Upper lobe of left lung (tissue), 6 donors: ENCODE measurements around the gene RAB13. TPM values are rescaled to one million over a fixed set of nuclear protein-coding genes. Genes with fewer than 3 reads are reported as not detected.
"Not testable (repeated sequence)": the region's sequence is repeated elsewhere in the genome, so short reads cannot be mapped to it uniquely, and the experiment has no call there.

Source experiments
- ATAC-seq, 2 donors: fragments of 200-7000 bp; cut with Tn5 transposase; one replicate each; pipeline ENCODE4 v1.9.1; 2022; ENCODE audit warnings: mild to moderate bottlenecking in 2 of 2, moderate library complexity in 2 of 2; ENCODE audit not compliant: low FRiP score in 2 of 2
- DNase-seq, 2 donors: peaks; one replicate each; pipeline ENCODE4 v3.0.0-alpha.2; 2019 to 2020
- H3K27ac ChIP-seq, 4 donors: fragments of 200-600 bp; sonication (generic); one replicate each; pipeline ENCODE4 v1.5.1; 2016 to 2019
- H3K27me3 ChIP-seq, 4 donors: fragments of 200-600 bp; sonication (generic); one replicate each; pipeline ENCODE4 v1.5.1; 2017 to 2019
- H3K36me3 ChIP-seq, 4 donors: fragments of 200-600 bp; sonication (generic); one replicate each; pipeline ENCODE4 v1.5.1; 2016 to 2019
- H3K4me1 ChIP-seq, 4 donors: fragments of 200-600 bp; sonication (generic); one replicate each; pipeline ENCODE4 v1.5.1; 2018 to 2019
- H3K4me3 ChIP-seq, 4 donors: fragments of 200-600 bp; sonication (generic); one replicate each; pipeline ENCODE4 v1.5.1; 2017 to 2019; ENCODE audit warnings: mild to moderate bottlenecking in 2 of 4, moderate library complexity in 1 of 4
- H3K9me3 ChIP-seq, 4 donors: fragments of 200-600 bp; sonication (generic); one replicate each; pipeline ENCODE4 v1.5.1; 2018 to 2019
- CTCF ChIP-seq, 6 experiments: fragments of 450-650 bp in 4 of 6; fragments of 200-600 bp in 2 of 6; sonication (generic) in 2 of 6; IDR thresholded peaks; one replicate each; pipeline ENCODE4 v1.5.1; 2016 to 2019; ENCODE audit warnings: antibody characterized with exemption in 6 of 6
- EP300 ChIP-seq, 4 donors: sonication (generic); formaldehyde crosslinking; IDR thresholded peaks; one replicate each; pipeline ENCODE4 v1.5.1; 2017; ENCODE audit warnings: antibody characterized with exemption in 4 of 4, control low read depth in 2 of 4
- POLR2A ChIP-seq, 4 donors: fragments of 450-650 bp; IDR thresholded peaks; one replicate each; pipeline ENCODE4 v1.5.1; 2016 to 2017; ENCODE audit warnings: antibody characterized with exemption in 4 of 4, mild to moderate bottlenecking in 2 of 4
- POLR2AphosphoS5 ChIP-seq, 2 donors: sonication (generic); formaldehyde crosslinking; IDR thresholded peaks; one replicate each; pipeline ENCODE4 v1.5.1; 2017; ENCODE audit warnings: antibody characterized with exemption in 2 of 2
- WGBS, 2 donors: methylation state at CpG; one replicate each; pipeline ENCODE4 v1.1.5; 2017 to 2018; 5-methylcytosine and 5-hydroxymethylcytosine counted together
- total RNA-seq, 6 donors: library from RNA; depleted of rRNA in 4 of 6; stranded (reverse); fragments of >200 nt in 4 of 6; gene quantifications; one replicate each; pipeline versions ENCODE4 v1.1.0 to v1.2.1, GENCODE V29; 2016 to 2021
- donor health status: DM: no; HTN: no; CAD: no; lungs with moderate emphysema.
- donor health status: DM: no; HTN: yes; CAD: no; lungs with severe emphysema.

Gene RAB13
- 100 to 1,000 TPM in 2 of 6 donors, 10 to 100 TPM in 4; 33.9 to 116 (median 56.6) TPM for total RNA-seq

GRCh38 chr1:153985941-153986761 lies at the start of gene RAB13:
TSS of gene RAB13 (minus strand) at chr1:153986339. CDS start at chr1:153986236, 103 bp downstream.
- H3K9me3 ChIP-seq = no peaks in the 10 kb centered on the region
- no peaks in the 10 kb centered on the region for H3K27me3 ChIP-seq
- H3K4me1 ChIP-seq = peaks cover 23 to 35% (median 28%) of the 10 kb centered on the region in 4 donors
- ATAC-seq = peak; percentile 91 to 93
- H3K4me3 ChIP-seq = peak within 1 kb of the TSS; percentile 53 to 64 (median 58)
- DNase-seq = peak; percentile 90 to 91
- H3K27ac ChIP-seq = peak within 1 kb of the TSS; percentile 83 to 90 (median 89)
- TF ChIP-seq CTCF (IDR thresholded peaks at IDR 0.05) (no peak), POLR2AphosphoS5 (IDR thresholded peaks at IDR 0.05) (peak; percentile 11 to 83), POLR2A (IDR thresholded peaks at IDR 0.05) (peak in 1 of 4 donors; percentile 60), EP300 (IDR thresholded peaks at IDR 0.05) (no peak)
- peaks cover 0 to 18% (median 6%) of the 10 kb centered on the region in 4 donors for H3K36me3 ChIP-seq
- WGBS, 2 donors = 2 to 6% methylated on average over 28 to 32 of the region's 32 CpGs

- not testable (repeated sequence) for ATAC-seq, DNase-seq, H3K27ac ChIP-seq
These were observed 47.6 kb upstream of the RAB13 start for GRCh38 chr1:154033697-154034096.

GRCh38 chr1:154019940-154020339 lies 33.8 kb upstream of the RAB13 start:
- TF ChIP-seq POLR2AphosphoS5 (IDR thresholded peaks at IDR 0.05) (no peak), EP300 (IDR thresholded peaks at IDR 0.05) (no peak), CTCF (IDR thresholded peaks at IDR 0.05) (no peak), POLR2A (IDR thresholded peaks at IDR 0.05) (no peak)
- Histone ChIP-seq H3K9me3 (no peaks in the 10 kb centered on the region), H3K4me3 (no peak overlapping the region), H3K27ac (no peak overlapping the region), H3K36me3 (no peaks in the 10 kb centered on the region), H3K4me1 (no peaks in the 10 kb centered on the region), H3K27me3 (no peaks in the 10 kb centered on the region)
- WGBS, 2 donors = 83 to 88% methylated on average over 1 of the region's 1 CpG
- no peak for ATAC-seq
- DNase-seq = no peak

More at GRCh38 chr1:154033697-154034096, 47.6 kb upstream of the RAB13 start:
- not testable (repeated sequence) for H3K27me3 ChIP-seq, H3K36me3 ChIP-seq, H3K9me3 ChIP-seq, H3K4me1 ChIP-seq, H3K4me3 ChIP-seq
- WGBS, 2 donors = 93 to 97% methylated on average over 1 of the region's 1 CpG

GRCh38 chr1:154019269-154019668 lies 33.1 kb upstream of the RAB13 start:
- ATAC-seq (no peak), DNase-seq (no peak)
- Histone ChIP-seq H3K4me1 (no peaks in the 10 kb centered on the region), H3K9me3 (no peaks in the 10 kb centered on the region), H3K4me3 (no peak overlapping the region), H3K27me3 (no peaks in the 10 kb centered on the region), H3K36me3 (no peaks in the 10 kb centered on the region), H3K27ac (no peak overlapping the region)
- WGBS, 2 donors = 74 to 81% methylated on average over 4 of the region's 4 CpGs
- TF ChIP-seq EP300 (IDR thresholded peaks at IDR 0.05) (no peak), CTCF (IDR thresholded peaks at IDR 0.05) (no peak), POLR2A (IDR thresholded peaks at IDR 0.05) (no peak), POLR2AphosphoS5 (IDR thresholded peaks at IDR 0.05) (no peak)

- ATAC-seq (no peak), DNase-seq (no peak)
- Histone ChIP-seq H3K9me3 (no peaks in the 10 kb centered on the region), H3K4me1 (no peaks in the 10 kb centered on the region), H3K27me3 (no peaks in the 10 kb centered on the region), H3K4me3 (no peak overlapping the region), H3K36me3 (no peaks in the 10 kb centered on the region), H3K27ac (no peak overlapping the region)
- TF ChIP-seq EP300 (IDR thresholded peaks at IDR 0.05) = no peak
- no peak for TF ChIP-seq POLR2AphosphoS5 (IDR thresholded peaks at IDR 0.05)
- no peak for TF ChIP-seq POLR2A (IDR thresholded peaks at IDR 0.05)
- TF ChIP-seq CTCF (IDR thresholded peaks at IDR 0.05) = no peak
- 85 to 89% methylated on average over 3 of the region's 3 CpGs for WGBS, 2 donors
These were observed 28.2 kb upstream of the RAB13 start for GRCh38 chr1:154014154-154014907.

- peak in 1 of 2 donors; percentile 72 for DNase-seq
- H3K27ac ChIP-seq, H3K9me3 ChIP-seq, H3K27me3 ChIP-seq, H3K36me3 ChIP-seq, ATAC-seq, H3K4me3 ChIP-seq, H3K4me1 ChIP-seq: not testable (repeated sequence)
- WGBS, 2 donors = 96 to 97% methylated on average over 11 to 14 of the region's 14 CpGs
These were observed 26.4 kb upstream of the RAB13 start for GRCh38 chr1:154012543-154012942.
